GM12878 (cell line): ENCODE measurements around the gene DPM3. TPM values are rescaled to one million over a fixed set of nuclear protein-coding genes. Genes with fewer than 3 reads are reported as not detected.

Experiments
- BHLHE40 ChIP-seq, 2 experiments: fragments of 450-650 bp in 1 of 2; IDR thresholded peaks; 2 replicates each; pipeline ENCODE4 v1.6.1; 2011 to 2017; ENCODE audit warnings: low read depth in 2 of 2, borderline replicate concordance in 1 of 2, improper control_type of control experiment in 1 of 2, low read length in 1 of 2, mild to moderate bottlenecking in 1 of 2
- EP300 ChIP-seq, 2 experiments: fragments of 150-350 bp in 1 of 2; IDR thresholded peaks; 2 replicates each; pipeline ENCODE4 v1.6.1; 2011 to 2012; ENCODE audit warnings: low read depth in 2 of 2, low read length in 2 of 2, borderline replicate concordance in 1 of 2, improper control_type of control experiment in 1 of 2, inconsistent platforms in 1 of 2; ENCODE audit not compliant: control insufficient read depth in 1 of 2
- ETV6 ChIP-seq, 2 experiments: fragments of 450-650 bp in 1 of 2; IDR thresholded peaks in 1 of 2; conservative IDR thresholded peaks in 1 of 2; 2 replicates each; pipeline ENCODE4 v1.6.1; 2014; ENCODE audit warnings: antibody characterized with exemption in 1 of 2, borderline replicate concordance in 1 of 2, low read depth in 1 of 2, mild to moderate bottlenecking in 1 of 2, moderate library complexity in 1 of 2
- HCFC1 ChIP-seq: fragments of 150-350 bp; IDR thresholded peaks from 2 replicates; pipeline ENCODE4 v1.6.1; 2014; ENCODE audit warnings: low read length
- MEF2B ChIP-seq: fragments of 450-650 bp; IDR thresholded peaks from 2 replicates; pipeline ENCODE4 v1.6.1; 2018; ENCODE audit warnings: mild to moderate bottlenecking, moderate library complexity; ENCODE audit not compliant: partially characterized antibody, poor library complexity, severe bottlenecking
- MYC ChIP-seq: IDR thresholded peaks from 2 replicates; pipeline ENCODE4 v1.6.1; 2011; ENCODE audit warnings: mild to moderate bottlenecking, low read length, moderate library complexity, inconsistent platforms; ENCODE audit not compliant: insufficient read depth, insufficient replicate concordance, insufficient read length, severe bottlenecking
- RBBP5 ChIP-seq: fragments of 200-600 bp; sonication (generic); conservative IDR thresholded peaks from 2 replicates; pipeline ENCODE4 v1.6.1; 2016
- RELA ChIP-seq: fragments of 450-650 bp; IDR thresholded peaks from 2 replicates; pipeline ENCODE4 v1.8.0; 2014; ENCODE audit warnings: borderline replicate concordance; ENCODE audit not compliant: partially characterized antibody
- SREBF1 ChIP-seq: IDR thresholded peaks from 2 replicates; pipeline ENCODE4 v1.6.1; 2012; ENCODE audit warnings: mild to moderate bottlenecking, low read length
- polyA plus RNA-seq, 11 experiments: library from polyadenylated mRNA; depleted of rRNA in 4 of 11; unstranded in 6 of 11; stranded (reverse) in 5 of 11; fragments of >200 nt; fragmentation: Nextera tagmentation in 4 of 11; fragmentation: Illumina TruSeq in 1 of 11; extraction: Ambion mirVana in 4 of 11; extraction: Trizol in 1 of 11; gene quantifications; 1 replicate in 1 of 11; 2 replicates in 10 of 11; pipeline versions ENCODE4 v1.2.1 to v1.2.3, GENCODE V29; 2011 to 2016; ENCODE audit warnings: inconsistent platforms in 2 of 11, missing spikeins in 2 of 11, low read depth in 1 of 11
- total RNA-seq, 4 experiments: library from RNA; depleted of rRNA in 3 of 4; stranded (reverse); fragments of >200 nt in 3 of 4; fragmentation: Illumina TruSeq in 1 of 4; extraction: Trizol in 1 of 4; gene quantifications; 2 replicates each; pipeline versions ENCODE4 v1.2.1 to v1.2.3, GENCODE V29; 2013 to 2021
- TF ChIP-seq, protein P1 (sequence below): fragments of 150-350 bp; IDR thresholded peaks from 2 replicates; pipeline ENCODE4 v1.6.1; 2016; ENCODE audit warnings: low read depth, low read length
- TF ChIP-seq, protein P2 (sequence below): fragments of 450-650 bp; IDR thresholded peaks from 2 replicates; pipeline ENCODE4 v1.6.1; 2016; ENCODE audit warnings: mild to moderate bottlenecking
- TF ChIP-seq, protein P3 (sequence below): IDR thresholded peaks from 2 replicates; pipeline ENCODE4 v1.6.1; 2012; ENCODE audit warnings: low read depth, low read length, improper control_type of control experiment
- TF ChIP-seq, protein P4 (sequence below): fragments of 450-650 bp; IDR thresholded peaks from 2 replicates; pipeline ENCODE4 v1.6.1; 2017; ENCODE audit warnings: antibody characterized with exemption, mild to moderate bottlenecking, moderate library complexity
- TF ChIP-seq, protein P5 (sequence below): IDR thresholded peaks from 2 replicates; pipeline ENCODE4 v1.6.1; 2012; ENCODE audit warnings: mild to moderate bottlenecking, low read depth, low read length

DPM3 gene
- total and polyA plus RNA-seq, 10 of the 15 experiments (the other 5 are each of a cell fraction or from before 2014, with no cell fraction given) = 5.9 to 78.7 (median 25.7) TPM

DNA sequence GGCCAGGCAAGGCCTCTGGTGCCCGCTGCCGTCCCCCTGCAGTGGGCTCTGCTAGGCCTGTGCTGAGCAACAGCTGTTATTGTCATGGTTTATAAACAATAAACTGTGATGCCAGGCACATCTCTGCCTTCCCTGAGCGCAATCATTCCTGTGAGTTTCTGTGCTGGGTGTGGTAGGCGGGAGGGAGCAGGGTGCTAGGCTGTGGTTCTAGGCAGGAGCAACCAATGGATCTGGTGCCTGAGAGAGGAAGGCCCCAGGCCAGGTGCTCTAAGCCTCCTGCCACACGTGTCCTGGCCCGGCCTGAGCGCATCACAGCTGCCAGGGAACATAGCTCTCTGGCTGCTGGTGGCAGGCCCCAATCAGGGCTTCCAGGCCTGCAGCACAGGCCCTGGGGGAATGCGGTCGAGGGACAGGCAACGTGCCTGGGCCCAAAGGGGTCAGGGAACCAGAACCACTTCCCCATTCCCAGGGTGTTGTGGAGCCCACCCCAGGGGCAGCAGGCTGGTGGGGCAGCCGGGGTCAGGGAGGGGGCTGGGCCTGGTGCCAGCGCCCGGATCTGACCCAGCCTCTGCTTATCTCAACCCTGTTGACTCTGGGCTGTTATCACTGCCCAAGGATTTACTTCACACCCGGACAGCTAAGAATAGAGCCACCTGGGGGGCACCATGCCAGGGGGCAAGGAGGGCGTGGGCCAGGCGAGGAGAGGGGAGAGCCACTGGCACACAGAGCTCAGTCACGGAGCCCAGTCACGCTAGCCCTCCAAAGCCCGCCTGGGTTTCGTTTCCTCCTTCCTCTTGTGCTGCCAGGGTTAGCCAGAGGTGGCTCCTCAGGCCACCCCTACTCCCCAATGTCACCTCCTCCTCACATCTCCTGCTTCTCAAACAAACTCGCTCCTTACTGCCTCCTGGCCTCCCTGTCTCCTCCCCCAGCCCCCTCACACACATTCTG, 44.8 kb upstream of the DPM3 start (continued):
- TF ChIP-seq, protein P1, sequence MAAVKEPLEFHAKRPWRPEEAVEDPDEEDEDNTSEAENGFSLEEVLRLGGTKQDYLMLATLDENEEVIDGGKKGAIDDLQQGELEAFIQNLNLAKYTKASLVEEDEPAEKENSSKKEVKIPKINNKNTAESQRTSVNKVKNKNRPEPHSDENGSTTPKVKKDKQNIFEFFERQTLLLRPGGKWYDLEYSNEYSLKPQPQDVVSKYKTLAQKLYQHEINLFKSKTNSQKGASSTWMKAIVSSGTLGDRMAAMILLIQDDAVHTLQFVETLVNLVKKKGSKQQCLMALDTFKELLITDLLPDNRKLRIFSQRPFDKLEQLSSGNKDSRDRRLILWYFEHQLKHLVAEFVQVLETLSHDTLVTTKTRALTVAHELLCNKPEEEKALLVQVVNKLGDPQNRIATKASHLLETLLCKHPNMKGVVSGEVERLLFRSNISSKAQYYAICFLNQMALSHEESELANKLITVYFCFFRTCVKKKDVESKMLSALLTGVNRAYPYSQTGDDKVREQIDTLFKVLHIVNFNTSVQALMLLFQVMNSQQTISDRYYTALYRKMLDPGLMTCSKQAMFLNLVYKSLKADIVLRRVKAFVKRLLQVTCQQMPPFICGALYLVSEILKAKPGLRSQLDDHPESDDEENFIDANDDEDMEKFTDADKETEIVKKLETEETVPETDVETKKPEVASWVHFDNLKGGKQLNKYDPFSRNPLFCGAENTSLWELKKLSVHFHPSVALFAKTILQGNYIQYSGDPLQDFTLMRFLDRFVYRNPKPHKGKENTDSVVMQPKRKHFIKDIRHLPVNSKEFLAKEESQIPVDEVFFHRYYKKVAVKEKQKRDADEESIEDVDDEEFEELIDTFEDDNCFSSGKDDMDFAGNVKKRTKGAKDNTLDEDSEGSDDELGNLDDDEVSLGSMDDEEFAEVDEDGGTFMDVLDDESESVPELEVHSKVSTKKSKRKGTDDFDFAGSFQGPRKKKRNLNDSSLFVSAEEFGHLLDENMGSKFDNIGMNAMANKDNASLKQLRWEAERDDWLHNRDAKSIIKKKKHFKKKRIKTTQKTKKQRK = no peak
- TF ChIP-seq MYC (no peak), BHLHE40 (IDR thresholded peaks at IDR 0.05; ENCODE audit: borderline replicate concordance in 1 of 2, low read depth in 2 of 2, low read length in 1 of 2) (peak; percentile 59 to 82; a peak in 3 of 4 replicates), ETV6 (conservative IDR thresholded peaks at IDR 0.05 in 1 of 2, IDR thresholded peaks at IDR 0.05 in 1 of 2; ENCODE audit: borderline replicate concordance in 1 of 2, low read depth in 1 of 2) (no peak), EP300 (IDR thresholded peaks at IDR 0.05; ENCODE audit: borderline replicate concordance in 1 of 2, control insufficient read depth in 1 of 2, low read depth in 2 of 2, low read length in 2 of 2) (peak in 1 of 2 experiments; percentile 71; a peak in 3 of 4 replicates), HCFC1 (0 out of 2 replicates have a peak, but pooled peaks have one; percentile 15), RBBP5 (no peak), RELA (no peak), MEF2B (peak; percentile 60), SREBF1 (no peak)
- TF ChIP-seq, protein P2, sequence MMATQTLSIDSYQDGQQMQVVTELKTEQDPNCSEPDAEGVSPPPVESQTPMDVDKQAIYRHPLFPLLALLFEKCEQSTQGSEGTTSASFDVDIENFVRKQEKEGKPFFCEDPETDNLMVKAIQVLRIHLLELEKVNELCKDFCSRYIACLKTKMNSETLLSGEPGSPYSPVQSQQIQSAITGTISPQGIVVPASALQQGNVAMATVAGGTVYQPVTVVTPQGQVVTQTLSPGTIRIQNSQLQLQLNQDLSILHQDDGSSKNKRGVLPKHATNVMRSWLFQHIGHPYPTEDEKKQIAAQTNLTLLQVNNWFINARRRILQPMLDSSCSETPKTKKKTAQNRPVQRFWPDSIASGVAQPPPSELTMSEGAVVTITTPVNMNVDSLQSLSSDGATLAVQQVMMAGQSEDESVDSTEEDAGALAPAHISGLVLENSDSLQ = no peak
- TF ChIP-seq, protein P3, sequence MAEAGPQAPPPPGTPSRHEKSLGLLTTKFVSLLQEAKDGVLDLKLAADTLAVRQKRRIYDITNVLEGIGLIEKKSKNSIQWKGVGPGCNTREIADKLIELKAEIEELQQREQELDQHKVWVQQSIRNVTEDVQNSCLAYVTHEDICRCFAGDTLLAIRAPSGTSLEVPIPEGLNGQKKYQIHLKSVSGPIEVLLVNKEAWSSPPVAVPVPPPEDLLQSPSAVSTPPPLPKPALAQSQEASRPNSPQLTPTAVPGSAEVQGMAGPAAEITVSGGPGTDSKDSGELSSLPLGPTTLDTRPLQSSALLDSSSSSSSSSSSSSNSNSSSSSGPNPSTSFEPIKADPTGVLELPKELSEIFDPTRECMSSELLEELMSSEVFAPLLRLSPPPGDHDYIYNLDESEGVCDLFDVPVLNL = no peak
- TF ChIP-seq, protein P4, sequence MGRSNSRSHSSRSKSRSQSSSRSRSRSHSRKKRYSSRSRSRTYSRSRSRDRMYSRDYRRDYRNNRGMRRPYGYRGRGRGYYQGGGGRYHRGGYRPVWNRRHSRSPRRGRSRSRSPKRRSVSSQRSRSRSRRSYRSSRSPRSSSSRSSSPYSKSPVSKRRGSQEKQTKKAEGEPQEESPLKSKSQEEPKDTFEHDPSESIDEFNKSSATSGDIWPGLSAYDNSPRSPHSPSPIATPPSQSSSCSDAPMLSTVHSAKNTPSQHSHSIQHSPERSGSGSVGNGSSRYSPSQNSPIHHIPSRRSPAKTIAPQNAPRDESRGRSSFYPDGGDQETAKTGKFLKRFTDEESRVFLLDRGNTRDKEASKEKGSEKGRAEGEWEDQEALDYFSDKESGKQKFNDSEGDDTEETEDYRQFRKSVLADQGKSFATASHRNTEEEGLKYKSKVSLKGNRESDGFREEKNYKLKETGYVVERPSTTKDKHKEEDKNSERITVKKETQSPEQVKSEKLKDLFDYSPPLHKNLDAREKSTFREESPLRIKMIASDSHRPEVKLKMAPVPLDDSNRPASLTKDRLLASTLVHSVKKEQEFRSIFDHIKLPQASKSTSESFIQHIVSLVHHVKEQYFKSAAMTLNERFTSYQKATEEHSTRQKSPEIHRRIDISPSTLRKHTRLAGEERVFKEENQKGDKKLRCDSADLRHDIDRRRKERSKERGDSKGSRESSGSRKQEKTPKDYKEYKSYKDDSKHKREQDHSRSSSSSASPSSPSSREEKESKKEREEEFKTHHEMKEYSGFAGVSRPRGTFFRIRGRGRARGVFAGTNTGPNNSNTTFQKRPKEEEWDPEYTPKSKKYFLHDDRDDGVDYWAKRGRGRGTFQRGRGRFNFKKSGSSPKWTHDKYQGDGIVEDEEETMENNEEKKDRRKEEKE = no peak
- TF ChIP-seq, protein P5, sequence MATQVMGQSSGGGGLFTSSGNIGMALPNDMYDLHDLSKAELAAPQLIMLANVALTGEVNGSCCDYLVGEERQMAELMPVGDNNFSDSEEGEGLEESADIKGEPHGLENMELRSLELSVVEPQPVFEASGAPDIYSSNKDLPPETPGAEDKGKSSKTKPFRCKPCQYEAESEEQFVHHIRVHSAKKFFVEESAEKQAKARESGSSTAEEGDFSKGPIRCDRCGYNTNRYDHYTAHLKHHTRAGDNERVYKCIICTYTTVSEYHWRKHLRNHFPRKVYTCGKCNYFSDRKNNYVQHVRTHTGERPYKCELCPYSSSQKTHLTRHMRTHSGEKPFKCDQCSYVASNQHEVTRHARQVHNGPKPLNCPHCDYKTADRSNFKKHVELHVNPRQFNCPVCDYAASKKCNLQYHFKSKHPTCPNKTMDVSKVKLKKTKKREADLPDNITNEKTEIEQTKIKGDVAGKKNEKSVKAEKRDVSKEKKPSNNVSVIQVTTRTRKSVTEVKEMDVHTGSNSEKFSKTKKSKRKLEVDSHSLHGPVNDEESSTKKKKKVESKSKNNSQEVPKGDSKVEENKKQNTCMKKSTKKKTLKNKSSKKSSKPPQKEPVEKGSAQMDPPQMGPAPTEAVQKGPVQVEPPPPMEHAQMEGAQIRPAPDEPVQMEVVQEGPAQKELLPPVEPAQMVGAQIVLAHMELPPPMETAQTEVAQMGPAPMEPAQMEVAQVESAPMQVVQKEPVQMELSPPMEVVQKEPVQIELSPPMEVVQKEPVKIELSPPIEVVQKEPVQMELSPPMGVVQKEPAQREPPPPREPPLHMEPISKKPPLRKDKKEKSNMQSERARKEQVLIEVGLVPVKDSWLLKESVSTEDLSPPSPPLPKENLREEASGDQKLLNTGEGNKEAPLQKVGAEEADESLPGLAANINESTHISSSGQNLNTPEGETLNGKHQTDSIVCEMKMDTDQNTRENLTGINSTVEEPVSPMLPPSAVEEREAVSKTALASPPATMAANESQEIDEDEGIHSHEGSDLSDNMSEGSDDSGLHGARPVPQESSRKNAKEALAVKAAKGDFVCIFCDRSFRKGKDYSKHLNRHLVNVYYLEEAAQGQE = no peak
